B cell (primary cell): ENCODE measurements around the gene PHLDB2. TPM values are rescaled to one million over a fixed set of nuclear protein-coding genes. Genes with fewer than 3 reads are reported as not detected.

Source experiments
- ATAC-seq: fragments of 200-7000 bp; cut with Tn5 transposase; one replicate; pipeline ENCODE4 v1.10.0; 2021; ENCODE audit warnings: low read depth, mild to moderate bottlenecking, moderate number of reproducible peaks, moderate library complexity
- CTCF ChIA-PET: fragments of 350-600 bp; sonication (Branson Sonifier 250); formaldehyde crosslinking; loops from one replicate; lab custom pipeline; 2021; ENCODE audit warnings: antibody characterized with exemption, inconsistent platforms; lab: Charles Lee
- POLR2A ChIA-PET: fragments of 350-600 bp; sonication (Branson Sonifier 250); formaldehyde crosslinking; loops from one replicate; lab custom pipeline; 2021; ENCODE audit warnings: antibody characterized with exemption; lab: Charles Lee
- DNase-seq: peaks from one replicate; pipeline ENCODE4 v3.0.0; 2013
- H2AFZ ChIP-seq: 2 replicates; pipeline ENCODE4 v1.6.1; 2012; ENCODE audit warnings: mild to moderate bottlenecking, low read depth, low read length; ENCODE audit not compliant: insufficient read depth, poor library complexity, severe bottlenecking
- H3K27ac ChIP-seq, 2 donors: 1 replicate in 1 of 2; 2 replicates in 1 of 2; pipeline ENCODE4 v1.5.1; 2012 to 2013; ENCODE audit warnings: low read length in 2 of 2, mild to moderate bottlenecking in 2 of 2, moderate library complexity in 1 of 2
- H3K27me3 ChIP-seq, 4 experiments: fragments of 200-600 bp in 1 of 4; sonication (generic) in 1 of 4; replicated peaks in 1 of 4; 1 replicate in 2 of 4; 2 replicates in 2 of 4; pipeline versions ENCODE4 v1.6.1 to v1.7.0; 2013 to 2016; ENCODE audit warnings: low read length in 3 of 4, mild to moderate bottlenecking in 2 of 4, mixed read lengths in 1 of 4, moderate library complexity in 1 of 4; ENCODE audit not compliant: insufficient read depth in 4 of 4, control insufficient read depth in 3 of 4; ENCODE audit errors: control extremely low read depth in 1 of 4
- H3K36me3 ChIP-seq, 2 experiments: replicated peaks in 1 of 2; 1 replicate in 1 of 2; 2 replicates in 1 of 2; pipeline versions ENCODE4 v1.6.1 to v1.7.1; 2013; ENCODE audit warnings: low read length in 1 of 2; ENCODE audit not compliant: insufficient read depth in 2 of 2, control insufficient read depth in 1 of 2; ENCODE audit errors: control extremely low read depth in 1 of 2, extremely low read depth in 1 of 2
- H3K4me1 ChIP-seq, 2 donors: fragments of 200-600 bp in 1 of 2; sonication (generic) in 1 of 2; 1 replicate in 1 of 2; 2 replicates in 1 of 2; pipeline versions ENCODE4 v1.5.1 to v1.6.1; 2013 to 2017; ENCODE audit warnings: low read length in 2 of 2; ENCODE audit not compliant: control insufficient read depth in 2 of 2, insufficient read depth in 2 of 2
- H3K4me2 ChIP-seq: replicated peaks from 2 replicates; pipeline ENCODE3; 2012; ENCODE audit warnings: mild to moderate bottlenecking, low read depth, low read length; ENCODE audit not compliant: poor library complexity, severe bottlenecking
- H3K4me3 ChIP-seq, 5 experiments: fragments of 200-600 bp in 1 of 5; sonication (generic) in 1 of 5; 1 replicate in 3 of 5; 2 replicates in 2 of 5; pipeline versions ENCODE4 v1.5.1 to v1.7.0; 2011 to 2016; ENCODE audit warnings: low read length in 4 of 5, mild to moderate bottlenecking in 4 of 5, low read depth in 2 of 5, control low read depth in 1 of 5, moderate library complexity in 1 of 5; ENCODE audit not compliant: insufficient read depth in 1 of 5; ENCODE audit errors: control extremely low read depth in 1 of 5, extremely low read depth in 1 of 5
- H3K79me2 ChIP-seq: fragments of 200-600 bp; sonication (generic); one replicate; pipeline ENCODE4 v1.6.0; 2016; ENCODE audit warnings: low read length; ENCODE audit not compliant: control insufficient read depth, insufficient read depth
- H3K9ac ChIP-seq: fragments of 200-600 bp; sonication (generic); 2 replicates; pipeline ENCODE4 v1.6.1; 2017; ENCODE audit warnings: mild to moderate bottlenecking, low read length, moderate library complexity
- H3K9me3 ChIP-seq, 3 donors: one replicate each; pipeline versions ENCODE4 v1.6.1 to v1.7.1; 2013; ENCODE audit warnings: low read length in 2 of 3; ENCODE audit not compliant: control insufficient read depth in 2 of 3, insufficient read depth in 1 of 3; ENCODE audit errors: control extremely low read depth in 1 of 3
- H4K20me1 ChIP-seq: 2 replicates; pipeline ENCODE4 v1.6.0; 2012; ENCODE audit warnings: mild to moderate bottlenecking, low read length; ENCODE audit not compliant: insufficient read depth, control insufficient read depth, poor library complexity, severe bottlenecking
- H3K27ac Mint-ChIP-seq: one replicate; pipeline ENCODE4 v1.8.0; 2021; ENCODE audit warnings: mixed read lengths
- H3K27me3 Mint-ChIP-seq: one replicate; pipeline ENCODE4 v1.8.0; 2021; ENCODE audit warnings: mixed read lengths
- H3K4me1 Mint-ChIP-seq: one replicate; pipeline ENCODE4 v1.8.0; 2021; ENCODE audit warnings: mixed read lengths
- H3K4me3 Mint-ChIP-seq: one replicate; pipeline ENCODE4 v1.8.0; 2021; ENCODE audit warnings: mixed read lengths
- H3K9me3 Mint-ChIP-seq: one replicate; pipeline ENCODE4 v1.8.0; 2022; ENCODE audit warnings: mixed read lengths; ENCODE audit not compliant: insufficient read depth
- CTCF ChIP-seq: fragments of 200-600 bp; IDR thresholded peaks from one replicate; pipeline ENCODE4 v1.8.0; 2022; ENCODE audit warnings: antibody characterized with exemption, mild to moderate bottlenecking
- EZH2 ChIP-seq: IDR thresholded peaks from 2 replicates; pipeline ENCODE4 v1.6.1; 2012; ENCODE audit warnings: borderline replicate concordance, low read depth, mild to moderate bottlenecking, moderate library complexity, low read length; ENCODE audit not compliant: insufficient read depth, poor library complexity, severe bottlenecking
- WGBS: methylation state at CpG from one replicate; pipeline ENCODE4 v1.1.5; 2013; ENCODE audit warnings: missing lambda C conversion rate; ENCODE audit not compliant: insufficient coverage; 5-methylcytosine and 5-hydroxymethylcytosine counted together
- intact Hi-C: fragments of 100-400 bp; cut with micrococcal nuclease; formaldehyde crosslinking; loops from one replicate; pipeline ENCODE4 v1.10.0; 2022
- polyA plus RNA-seq: library from polyadenylated mRNA; depleted of rRNA; stranded (reverse); fragments of >200 nt; gene quantifications from 2 replicates; pipeline ENCODE4 v1.2.3, GENCODE V29; 2012
- total RNA-seq, 2 donors: library from RNA; stranded (reverse); fragments of 120-200 nt in 1 of 2; gene quantifications; 1 replicate in 1 of 2; 2 replicates in 1 of 2; pipeline versions ENCODE4 v1.2.3 to v1.2.4, GENCODE V29; 2013 to 2022

Gene PHLDB2
- total and polyA plus RNA-seq, 2 donors (not counting 1 experiment from before 2014, with no cell fraction given) = 1.3 to 6.3 TPM

DNA sequence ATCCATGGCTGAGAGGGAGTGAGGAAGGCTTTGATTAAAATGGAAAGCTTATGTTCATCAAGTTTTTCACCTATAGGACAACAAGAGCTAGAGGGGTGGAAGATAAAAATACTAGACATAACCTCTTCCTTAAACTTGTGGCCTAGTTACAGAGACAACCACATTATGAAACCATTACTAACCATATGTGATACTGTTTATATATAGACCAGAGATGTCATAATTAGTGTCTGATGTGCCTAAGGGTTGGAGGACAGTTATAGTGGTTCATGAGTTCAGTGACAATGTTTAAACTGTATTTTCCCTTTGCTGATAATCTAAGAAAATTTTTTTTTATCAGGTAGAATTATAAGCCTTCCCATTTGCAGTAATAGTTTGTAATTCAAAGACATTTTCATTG lies 23.7 kb downstream of the PHLDB2 start:
- Mint-ChIP-seq H3K27ac (no peak overlapping the region), H3K4me1 (peaks cover 3% of the 10 kb centered on the region), H3K4me3 (no peak overlapping the region), H3K27me3 (no peaks in the 10 kb centered on the region), H3K9me3 (no peaks in the 10 kb centered on the region)
- H2AFZ ChIP-seq = no peak overlapping the region
- H3K9me3 ChIP-seq = peaks cover 0 to 5% (median 2%) of the 10 kb centered on the region in 3 donors
- DNase-seq = no peak
- no peak overlapping the region for H3K4me2 ChIP-seq
- ChIA-PET POLR2A (no interaction called here), CTCF (no interaction called here)
- peaks cover 0 to 4% of the 10 kb centered on the region in 2 experiments for H3K36me3 ChIP-seq
- no peaks in the 10 kb centered on the region for H3K27me3 ChIP-seq
- H3K4me1 ChIP-seq = no peaks in the 10 kb centered on the region
- no peaks in the 10 kb centered on the region for H4K20me1 ChIP-seq
- intact Hi-C loops = no loop called here
- no peak overlapping the region for H3K4me3 ChIP-seq
- no peaks in the 10 kb centered on the region for H3K79me2 ChIP-seq
- H3K27ac ChIP-seq = no peak overlapping the region
- no peak for TF ChIP-seq CTCF
- ATAC-seq = no peak
- H3K9ac ChIP-seq = no peak overlapping the region

- Histone ChIP-seq H3K79me2 (no peaks in the 10 kb centered on the region), H3K4me1 (no peaks in the 10 kb centered on the region), H3K27ac (no peak overlapping the region), H3K36me3 (peaks cover 0 to 4% of the 10 kb centered on the region in 2 experiments), H4K20me1 (no peaks in the 10 kb centered on the region), H3K27me3 (no peaks in the 10 kb centered on the region), H2AFZ (no peak overlapping the region), H3K4me2 (no peak overlapping the region), H3K9me3 (peaks cover 0 to 5% (median 2%) of the 10 kb centered on the region in 3 donors), H3K4me3 (no peak overlapping the region), H3K9ac (no peak overlapping the region)
- WGBS = 97% methylated on average over 11 of the region's 11 CpGs
- no peak for TF ChIP-seq CTCF
- no peak for TF ChIP-seq EZH2
- intact Hi-C loops = no loop called here
- Mint-ChIP-seq H3K9me3 (no peaks in the 10 kb centered on the region), H3K27ac (no peak overlapping the region), H3K4me3 (no peak overlapping the region), H3K27me3 (no peaks in the 10 kb centered on the region), H3K4me1 (peaks cover 3% of the 10 kb centered on the region)
- CTCF ChIA-PET = interaction anchor here (0.8 to 1.1 kb wide), 2 partner anchors 9 to 129 kb away, joined by 3 read pairs; no protein-coding TSS in a partner anchor
- POLR2A ChIA-PET = interaction anchor here (0.7 kb wide), 1 partner anchor 241 kb away, joined by 3 read pairs; no protein-coding TSS in a partner anchor
- DNase-seq (no peak), ATAC-seq (no peak)
Measured at GRCh38 chr3:111884411-111885018, 25.4 kb downstream of the PHLDB2 start.
